Pancreas (tissue), 10 donors: ENCODE data around the gene IPCEF1. TPM values are rescaled to one million over a fixed set of nuclear protein-coding genes. Genes with fewer than 3 reads are reported as not detected.

Experiments used
- ATAC-seq, 4 donors: fragments of 200-7000 bp; cut with Tn5 transposase; one replicate each; pipeline versions ENCODE4 v1.8.0 to v1.9.1; 2020; ENCODE audit warnings: mild to moderate bottlenecking in 4 of 4, moderate library complexity in 4 of 4
- DNase-seq, 6 donors: peaks; one replicate each; pipeline ENCODE4 v3.0.0-alpha.2; 2020
- FAIRE-seq: peaks from 2 replicates; lab custom pipeline; 2012; peaks lifted over from hg19 to GRCh38; lab: Jason Lieb, UNC
- H3K27ac ChIP-seq, 4 donors: fragments of 200-600 bp; sonication (generic); 1 replicate in 3 of 4; 2 replicates in 1 of 4; pipeline versions ENCODE4 v1.5.0 to v1.8.0; 2020
- H3K27me3 ChIP-seq, 4 donors: fragments of 200-600 bp; one replicate each; pipeline ENCODE4 v1.8.0; 2021
- H3K36me3 ChIP-seq, 3 donors: fragments of 200-600 bp; sonication (generic) in 1 of 3; one replicate each; pipeline versions ENCODE4 v1.5.0 to v1.8.0; 2020 to 2021
- H3K4me1 ChIP-seq, 3 donors: fragments of 200-600 bp; one replicate each; pipeline ENCODE4 v1.8.0; 2021
- H3K4me3 ChIP-seq, 4 donors: fragments of 200-600 bp; sonication (generic) in 2 of 4; one replicate each; pipeline versions ENCODE4 v1.5.0 to v1.8.0; 2020 to 2021
- H3K9me3 ChIP-seq, 4 donors: fragments of 200-600 bp; one replicate each; pipeline ENCODE4 v1.8.0; 2021
- CTCF ChIP-seq, 4 donors: fragments of 200-600 bp; sonication (generic) in 3 of 4; IDR thresholded peaks; one replicate each; pipeline versions ENCODE4 v1.5.0 to v1.8.0; 2021; ENCODE audit warnings: antibody characterized with exemption in 4 of 4
- WGBS, 2 donors: extraction: QIAGEN DNeasy Blood & Tissue Kit; methylation state at CpG; one replicate each; pipeline ENCODE4 v1.1.7; 2013; 5-methylcytosine and 5-hydroxymethylcytosine counted together
- intact Hi-C, 3 donors: fragments of 100-400 bp; cut with DNase I; formaldehyde crosslinking; loops; one replicate each; pipeline versions ENCODE4 v1.11.1 to v1.14.2; 2022
- polyA plus RNA-seq, 2 donors: library from polyadenylated mRNA; stranded (reverse); fragments of 200-250 nt; gene quantifications; one replicate each; pipeline ENCODE4 v1.2.3, GENCODE V29; 2013
- total RNA-seq, 6 donors: library from RNA; stranded (reverse); fragmentation: NEBNext Ultra II Directional in 4 of 6; extraction: Animal tissue kit (Norgen Biotek cat#: 25700) in 4 of 6; gene quantifications; one replicate each; pipeline versions ENCODE4 v1.2.1 to v1.2.4, GENCODE V29; 2021 to 2023
- donor health status: healthy with polysubstance abuse.
- donor health status: DM: no; HTN: no; CAD: no; lungs with moderate emphysema.
- donor health status: DM: no; HTN: no; CAD: no.
- donor health status: control.
- donor health status: control.
- donor health status: Bipolar disorder and iron deficiency.
- donor health status: DM: yes; HTN: yes; CAD: no.
- donor health status: DM: no; HTN: no; CAD: no.
- donor health status: DM: no; HTN: no; CAD: no.
- donor health status: DM: yes; HTN: yes; CAD: no.

IPCEF1 gene
- total and polyA plus RNA-seq, 8 donors: 0.53 to 4.4 (median 1.8) TPM

- WGBS, 2 donors: 24 to 31% methylated on average over 11 of the region's 11 CpGs
- FAIRE-seq (peak; percentile 95), ATAC-seq (peak; percentile 66 to 90 (median 81)), DNase-seq (no peak)
- no peaks in the 10 kb centered on the region for H3K9me3 ChIP-seq
- peaks cover 0 to 5% (median 0%) of the 10 kb centered on the region in 3 donors for H3K4me1 ChIP-seq
- no peak overlapping the region for H3K27ac ChIP-seq
- peak; percentile 22 to 49 (median 38) for TF ChIP-seq CTCF (IDR thresholded peaks at IDR 0.05)
- peak overlapping the region in 1 of 4 donors; percentile 24 for H3K4me3 ChIP-seq
- intact Hi-C loops: loop anchor here in 2 of 3 donors (5.0 to 10.0 kb wide), 2 partner anchors 120 to 122 kb away; no protein-coding TSS in a partner anchor
- H3K36me3 ChIP-seq: no peaks in the 10 kb centered on the region
- H3K27me3 ChIP-seq: no peaks in the 10 kb centered on the region
Measured at GRCh38 chr6:154276810-154277628, 79.6 kb downstream of the IPCEF1 start.

GRCh38 chr6:154274168-154274567, 82.4 kb downstream of the IPCEF1 start:
- no peak overlapping the region for H3K4me3 ChIP-seq
- no peaks in the 10 kb centered on the region for H3K9me3 ChIP-seq
- H3K27ac ChIP-seq: no peak overlapping the region
- H3K36me3 ChIP-seq: no peaks in the 10 kb centered on the region
- DNase-seq: no peak
- H3K4me1 ChIP-seq: peaks cover 0 to 5% (median 0%) of the 10 kb centered on the region in 3 donors
- FAIRE-seq: no peak
- intact Hi-C loops: loop anchor here in 1 of 3 donors (10.0 kb wide), 1 partner anchor 119 kb away; no protein-coding TSS in a partner anchor
- 77 to 81% methylated on average over 2 of the region's 2 CpGs for WGBS, 2 donors
- H3K27me3 ChIP-seq: no peaks in the 10 kb centered on the region
- no peak for ATAC-seq
- TF ChIP-seq CTCF (IDR thresholded peaks at IDR 0.05): no peak

- no peaks in the 10 kb centered on the region for H3K36me3 ChIP-seq
- 91 to 93% methylated on average over 3 of the region's 3 CpGs for WGBS, 2 donors
- H3K27ac ChIP-seq: no peak overlapping the region
- ATAC-seq: no peak
- no peak overlapping the region for H3K4me3 ChIP-seq
- intact Hi-C loops: no loop called here
- no peaks in the 10 kb centered on the region for H3K27me3 ChIP-seq
- FAIRE-seq: no peak
- TF ChIP-seq CTCF (IDR thresholded peaks at IDR 0.05): no peak
- DNase-seq: no peak
- H3K9me3 ChIP-seq: no peaks in the 10 kb centered on the region
- H3K4me1 ChIP-seq: no peaks in the 10 kb centered on the region
Measured at GRCh38 chr6:154268486-154268885, 88.1 kb downstream of the IPCEF1 start.

GRCh38 chr6:154267508-154268106, 89.0 kb downstream of the IPCEF1 start:
- WGBS, 2 donors: 75 to 80% methylated on average over 3 of the region's 3 CpGs
- DNase-seq: peak in 1 of 6 donors; percentile 40
- H3K4me1 ChIP-seq: no peaks in the 10 kb centered on the region
- no peaks in the 10 kb centered on the region for H3K27me3 ChIP-seq
- FAIRE-seq: no peak
- no peak overlapping the region for H3K4me3 ChIP-seq
- no peak overlapping the region for H3K27ac ChIP-seq
- no peak for ATAC-seq
- no peaks in the 10 kb centered on the region for H3K9me3 ChIP-seq
- intact Hi-C loops: no loop called here
- no peak for TF ChIP-seq CTCF (IDR thresholded peaks at IDR 0.05)
- no peaks in the 10 kb centered on the region for H3K36me3 ChIP-seq
